Progenitor cell of endocrine pancreas (in vitro differentiated cells): ENCODE data around the gene ADGRF1. TPM values are rescaled to one million over a fixed set of nuclear protein-coding genes. Genes with fewer than 3 reads are reported as not detected.

Source experiments
- DNase-seq: peaks from one replicate; pipeline ENCODE4 v3.0.0; 2021; ENCODE audit warnings: low spot score; ENCODE audit not compliant: unreplicated experiment
- H3K27ac Mint-ChIP-seq: 2 replicates; pipeline ENCODE4 v1.8.0; 2021; ENCODE audit warnings: mild to moderate bottlenecking, moderate library complexity, mixed read lengths
- H3K27me3 Mint-ChIP-seq: 2 replicates; pipeline ENCODE4 v1.8.0; 2021; ENCODE audit warnings: mixed read lengths
- H3K36me3 Mint-ChIP-seq: 2 replicates; pipeline ENCODE4 v1.8.0; 2022; ENCODE audit warnings: mixed read lengths; ENCODE audit not compliant: insufficient read depth
- H3K4me1 Mint-ChIP-seq: 2 replicates; pipeline ENCODE4 v1.8.0; 2021; ENCODE audit warnings: low read depth, mixed read lengths
- H3K4me3 Mint-ChIP-seq: 2 replicates; pipeline ENCODE4 v1.8.0; 2021; ENCODE audit warnings: low read depth, mild to moderate bottlenecking, moderate library complexity, mixed read lengths
- H3K9me3 Mint-ChIP-seq: 2 replicates; pipeline ENCODE4 v1.8.0; 2021; ENCODE audit warnings: low read depth, mixed read lengths
- CTCF ChIP-seq: fragments of 200-600 bp; sonication (generic); IDR thresholded peaks from one replicate; pipeline ENCODE4 v1.5.0; 2021; ENCODE audit warnings: antibody characterized with exemption, mild to moderate bottlenecking; ENCODE audit not compliant: unreplicated experiment
- total RNA-seq: library from RNA; stranded (reverse); gene quantifications from 2 replicates; pipeline ENCODE4 v1.2.1, GENCODE V29; 2021

Gene ADGRF1
- total RNA-seq, 1 donor from 2014 or later, result 0.12 TPM

DNA sequence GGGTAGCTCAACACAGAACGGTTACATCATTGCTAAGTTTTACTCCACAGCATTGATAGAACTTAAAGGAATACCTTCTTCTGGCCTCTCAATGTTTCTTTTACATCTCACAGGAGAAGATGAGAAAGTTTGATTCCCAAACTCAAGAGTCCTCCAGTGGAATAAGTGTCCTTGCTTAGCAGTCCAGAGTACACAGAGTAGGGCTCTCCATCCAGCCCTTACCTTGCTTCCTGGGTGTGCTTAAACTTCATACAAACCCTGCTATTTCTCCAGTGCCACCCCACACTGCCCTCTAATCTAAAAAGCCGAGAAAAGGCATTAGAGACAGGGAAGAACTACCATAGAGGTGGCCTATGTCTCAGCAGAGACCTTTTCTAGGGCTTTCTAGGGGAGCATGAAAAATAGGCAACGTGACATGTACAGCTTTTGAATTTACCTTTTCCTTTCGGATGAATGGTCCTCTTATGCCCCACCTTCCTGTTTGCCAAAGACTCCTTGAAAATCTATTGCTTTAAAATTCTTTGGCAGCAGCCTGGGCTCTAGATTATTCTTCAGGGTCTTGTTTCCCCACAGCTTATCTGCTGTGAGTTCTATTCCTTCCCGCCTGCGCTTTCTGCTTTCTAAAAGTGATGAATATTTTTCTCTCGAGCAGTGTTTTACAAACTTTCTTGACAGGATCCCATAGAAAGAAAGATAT is 12.1 kb downstream of the ADGRF1 start:
- peaks cover 10% of the 10 kb centered on the region for H3K27me3 Mint-ChIP-seq
- TF ChIP-seq CTCF, result no peak
- no peaks in the 10 kb centered on the region for H3K36me3 Mint-ChIP-seq
- H3K4me1 Mint-ChIP-seq, result no peaks in the 10 kb centered on the region
- H3K4me3 Mint-ChIP-seq, result no peak overlapping the region
- no peak overlapping the region for H3K27ac Mint-ChIP-seq
- DNase-seq, result no peak
- no peaks in the 10 kb centered on the region for H3K9me3 Mint-ChIP-seq

- no peak for DNase-seq
- Mint-ChIP-seq H3K36me3 (no peaks in the 10 kb centered on the region), H3K27me3 (peaks cover 5% of the 10 kb centered on the region), H3K27ac (no peak overlapping the region), H3K4me3 (no peak overlapping the region), H3K4me1 (no peaks in the 10 kb centered on the region), H3K9me3 (no peaks in the 10 kb centered on the region)
- TF ChIP-seq CTCF, result no peak
Observed at GRCh38 chr6:47028835-47029360, 13.2 kb downstream of the ADGRF1 start.

DNA sequence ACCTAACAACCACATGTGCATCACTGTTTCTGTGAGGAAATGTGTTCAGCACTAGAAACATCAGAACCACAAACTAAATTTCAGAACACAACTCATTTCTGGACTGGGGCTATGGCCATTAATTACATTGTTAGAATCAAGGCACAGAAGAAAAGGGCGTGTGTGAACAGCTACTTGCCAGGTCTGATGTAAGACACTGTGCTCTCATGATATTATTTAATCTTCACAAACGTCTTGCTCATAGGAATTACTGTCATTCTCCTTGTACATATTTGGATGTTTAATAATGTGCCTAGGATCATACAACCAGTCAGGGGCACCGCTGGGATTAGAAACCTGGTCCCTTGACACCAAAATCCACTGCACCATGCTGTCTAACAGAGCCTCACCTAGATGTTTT is 14.8 kb downstream of the ADGRF1 start:
- H3K36me3 Mint-ChIP-seq, result no peaks in the 10 kb centered on the region
- H3K4me1 Mint-ChIP-seq, result no peaks in the 10 kb centered on the region
- H3K27me3 Mint-ChIP-seq, result peaks cover 3% of the 10 kb centered on the region
- H3K27ac Mint-ChIP-seq, result no peak overlapping the region
- H3K4me3 Mint-ChIP-seq, result no peak overlapping the region
- no peaks in the 10 kb centered on the region for H3K9me3 Mint-ChIP-seq
- TF ChIP-seq CTCF, result no peak
- DNase-seq, result no peak

DNA sequence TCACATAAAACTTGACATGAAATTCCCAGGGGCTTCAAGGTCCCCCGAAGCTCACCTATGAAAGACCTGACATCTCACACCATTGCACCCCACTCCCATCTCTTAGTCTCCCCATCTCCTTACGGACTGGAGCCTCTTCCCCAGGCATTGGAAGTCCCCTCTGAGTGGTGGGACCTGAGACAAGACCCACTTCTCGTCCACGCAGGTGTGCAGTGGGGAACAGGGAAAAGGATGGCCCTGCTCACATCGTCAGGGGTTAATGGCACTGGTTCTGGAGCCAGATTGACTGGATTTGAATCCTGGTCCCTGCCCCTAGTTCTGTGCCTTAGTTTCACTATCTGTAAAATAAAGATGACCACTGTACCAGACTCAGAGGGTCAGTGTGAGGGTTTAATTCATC is 15.5 kb downstream of the ADGRF1 start:
- Mint-ChIP-seq H3K9me3 (no peaks in the 10 kb centered on the region), H3K4me3 (no peak overlapping the region), H3K27ac (no peak overlapping the region), H3K36me3 (no peaks in the 10 kb centered on the region), H3K27me3 (peaks cover 3% of the 10 kb centered on the region), H3K4me1 (no peaks in the 10 kb centered on the region)
- no peak for TF ChIP-seq CTCF
- DNase-seq, result no peak

GRCh38 chr6:47023573-47023972 is 18.6 kb downstream of the ADGRF1 start:
- Mint-ChIP-seq H3K27ac (no peak overlapping the region), H3K27me3 (no peaks in the 10 kb centered on the region), H3K4me1 (no peaks in the 10 kb centered on the region), H3K36me3 (no peaks in the 10 kb centered on the region), H3K4me3 (no peak overlapping the region), H3K9me3 (no peaks in the 10 kb centered on the region)
- DNase-seq, result no peak
- no peak for TF ChIP-seq CTCF
